VCaP (cell line): ENCODE measurements around the gene CEACAM21.

Experiments
- H3K27ac ChIP-seq: fragments of 450-650 bp; 2 replicates; pipeline ENCODE4 v1.5.1; 2017
- TF ChIP-seq, protein P1 (sequence below): fragments of 450-650 bp; conservative IDR thresholded peaks from 2 replicates; pipeline ENCODE4 v1.5.1; 2017; ENCODE audit warnings: mild to moderate bottlenecking, moderate library complexity

The CEACAM21 gene

DNA sequence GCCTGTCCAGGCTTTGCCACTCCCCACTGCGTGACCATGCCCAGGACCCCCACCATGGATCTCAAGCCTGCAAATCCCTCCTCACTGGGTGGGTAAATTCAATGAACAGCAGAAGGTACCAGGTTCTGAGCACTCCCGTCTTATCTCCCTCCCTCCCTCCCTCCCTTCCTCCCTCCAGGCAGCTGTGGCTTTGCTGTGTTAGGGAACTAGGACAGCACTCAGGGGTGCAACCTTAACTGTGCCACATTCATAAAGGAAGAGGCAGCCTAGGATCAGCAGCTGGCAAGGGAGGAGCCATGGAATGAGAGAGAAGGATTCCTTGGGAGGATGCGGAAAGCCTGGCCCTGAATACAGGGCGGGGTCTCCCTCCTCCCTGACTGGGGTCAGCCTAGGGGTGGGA lies 45.3 kb downstream of the CEACAM21 start:
- TF ChIP-seq, protein P1, sequence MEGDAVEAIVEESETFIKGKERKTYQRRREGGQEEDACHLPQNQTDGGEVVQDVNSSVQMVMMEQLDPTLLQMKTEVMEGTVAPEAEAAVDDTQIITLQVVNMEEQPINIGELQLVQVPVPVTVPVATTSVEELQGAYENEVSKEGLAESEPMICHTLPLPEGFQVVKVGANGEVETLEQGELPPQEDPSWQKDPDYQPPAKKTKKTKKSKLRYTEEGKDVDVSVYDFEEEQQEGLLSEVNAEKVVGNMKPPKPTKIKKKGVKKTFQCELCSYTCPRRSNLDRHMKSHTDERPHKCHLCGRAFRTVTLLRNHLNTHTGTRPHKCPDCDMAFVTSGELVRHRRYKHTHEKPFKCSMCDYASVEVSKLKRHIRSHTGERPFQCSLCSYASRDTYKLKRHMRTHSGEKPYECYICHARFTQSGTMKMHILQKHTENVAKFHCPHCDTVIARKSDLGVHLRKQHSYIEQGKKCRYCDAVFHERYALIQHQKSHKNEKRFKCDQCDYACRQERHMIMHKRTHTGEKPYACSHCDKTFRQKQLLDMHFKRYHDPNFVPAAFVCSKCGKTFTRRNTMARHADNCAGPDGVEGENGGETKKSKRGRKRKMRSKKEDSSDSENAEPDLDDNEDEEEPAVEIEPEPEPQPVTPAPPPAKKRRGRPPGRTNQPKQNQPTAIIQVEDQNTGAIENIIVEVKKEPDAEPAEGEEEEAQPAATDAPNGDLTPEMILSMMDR = no peak

GRCh38 chr19:41621654-41622053 lies 45.7 kb downstream of the CEACAM21 start:
- TF ChIP-seq, protein P1 = no peak
- H3K27ac ChIP-seq = no peak overlapping the region

More for the DNA sequence above, 45.3 kb downstream of the CEACAM21 start:
- no peak overlapping the region for H3K27ac ChIP-seq

GRCh38 chr19:41623360-41623759 lies 47.4 kb downstream of the CEACAM21 start:
- TF ChIP-seq, protein P1 = no peak
- no peak overlapping the region for H3K27ac ChIP-seq

GRCh38 chr19:41624515-41624914 lies 48.5 kb downstream of the CEACAM21 start:
- H3K27ac ChIP-seq = no peak overlapping the region
- TF ChIP-seq, protein P1 = no peak

DNA sequence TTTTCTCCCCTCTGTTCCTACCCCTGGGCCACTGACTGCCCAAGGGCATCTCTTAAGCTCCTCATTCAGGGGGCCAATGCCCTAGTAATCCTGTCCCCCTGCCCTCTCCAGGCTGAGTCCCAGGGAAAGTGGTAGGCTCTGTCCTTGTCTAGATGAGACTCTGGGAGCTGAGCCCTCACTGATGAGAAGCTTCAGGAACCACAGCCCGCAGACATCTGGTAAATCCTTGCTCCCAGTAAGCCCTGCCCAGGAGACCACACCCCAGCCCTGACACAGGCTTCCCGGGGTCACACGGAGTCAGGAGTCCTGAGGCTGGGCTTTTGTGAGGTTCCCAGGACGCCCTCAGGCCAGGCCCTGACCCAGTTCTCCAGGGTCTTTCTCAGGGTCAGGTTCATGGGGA lies 49.0 kb downstream of the CEACAM21 start:
- H3K27ac ChIP-seq = no peak overlapping the region
- TF ChIP-seq, protein P1 = no peak

DNA sequence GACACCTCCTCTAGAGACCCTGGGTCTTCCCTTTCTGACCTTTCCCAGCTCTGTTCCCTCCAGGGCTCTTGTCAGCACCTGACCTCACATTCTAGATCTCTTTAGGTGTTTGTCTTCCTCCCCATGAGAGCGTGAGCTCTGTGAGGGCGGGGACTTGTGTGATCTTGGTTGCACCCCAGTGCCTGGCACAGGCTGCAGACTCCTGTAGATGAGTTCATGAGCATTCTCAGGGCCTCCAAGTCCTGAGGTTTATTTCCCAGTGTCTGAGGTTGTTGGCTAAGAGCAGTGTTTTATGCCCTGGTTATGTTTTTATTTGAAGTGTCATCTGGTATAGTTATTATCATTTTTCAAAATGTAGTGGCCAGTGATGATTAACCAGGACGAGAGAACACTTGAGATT lies 50.3 kb downstream of the CEACAM21 start:
- TF ChIP-seq, protein P1 = no peak
- H3K27ac ChIP-seq = no peak overlapping the region

GRCh38 chr19:41626877-41627276 lies 50.9 kb downstream of the CEACAM21 start, which contains the start of gene CEACAM4:
CEACAM4 (minus strand) TSS chr19:41627074; CDS start chr19:41626963, 111 bp downstream.
- TF ChIP-seq, protein P1 = no peak
- no peak within 1 kb of the TSS for H3K27ac ChIP-seq
